Transverse colon (tissue), 4 donors: ENCODE data around the gene NR2C1. TPM values are rescaled to one million over a fixed set of nuclear protein-coding genes. Genes with fewer than 3 reads are reported as not detected.
A peak's percentile ranks its signal among the peaks of the same experiment; 100 is the strongest.
"Not testable (repeated sequence)": the region's sequence is repeated elsewhere in the genome, so short reads cannot be mapped to it uniquely, and the experiment has no call there.

ENCODE experiments used
- DNase-seq: peaks from one replicate; pipeline ENCODE4 v3.0.0-alpha.2; 2019
- H3K27ac ChIP-seq, 4 donors: fragments of 200-600 bp; sonication (generic); 2 replicates each; pipeline ENCODE4 v1.5.1; 2016 to 2018; ENCODE audit warnings: inconsistent platforms in 4 of 4
- H3K27me3 ChIP-seq: fragments of 200-600 bp; sonication (generic); 2 replicates; pipeline ENCODE4 v1.5.1; 2017; ENCODE audit warnings: inconsistent platforms
- H3K36me3 ChIP-seq, 4 donors: fragments of 200-600 bp; sonication (generic); 2 replicates each; pipeline ENCODE4 v1.5.1; 2017 to 2019; ENCODE audit warnings: inconsistent platforms in 4 of 4
- H3K4me1 ChIP-seq, 4 donors: fragments of 200-600 bp; sonication (generic); 2 replicates each; pipeline ENCODE4 v1.5.1; 2017 to 2020; ENCODE audit warnings: inconsistent platforms in 4 of 4
- H3K4me3 ChIP-seq, 4 donors: fragments of 200-600 bp; sonication (generic); 1 replicate in 1 of 4; 2 replicates in 3 of 4; pipeline versions ENCODE4 v1.5.1 to v1.6.1; 2017 to 2019; ENCODE audit warnings: inconsistent platforms in 4 of 4
- H3K9me3 ChIP-seq, 2 donors: fragments of 200-600 bp; sonication (generic); 2 replicates each; pipeline ENCODE4 v1.5.1; 2017 to 2019; ENCODE audit warnings: inconsistent platforms in 2 of 2
- EP300 ChIP-seq: sonication (generic); formaldehyde crosslinking; IDR thresholded peaks from one replicate; pipeline ENCODE4 v1.6.1; 2017; ENCODE audit warnings: antibody characterized with exemption, low read depth
- POLR2A ChIP-seq: fragments of 450-650 bp; IDR thresholded peaks from one replicate; pipeline ENCODE4 v1.6.1; 2016; ENCODE audit warnings: antibody characterized with exemption, mild to moderate bottlenecking, moderate library complexity
- POLR2AphosphoS5 ChIP-seq, 3 donors: sonication (generic); formaldehyde crosslinking; IDR thresholded peaks; one replicate each; pipeline ENCODE4 v1.6.1; 2016; ENCODE audit warnings: antibody characterized with exemption in 3 of 3
- WGBS, 2 donors: methylation state at CpG; one replicate each; pipeline ENCODE4 v1.1.5; 2018; ENCODE audit warnings: low coverage in 1 of 2; 5-methylcytosine and 5-hydroxymethylcytosine counted together
- in situ Hi-C, 4 donors: fragments of 200-750 bp; cut with MboI; loops; one replicate each; pipeline versions ENCODE4 v1.15.0 to v1.15.1; 2017; ENCODE audit warnings: low sequenced_read_pairs in 3 of 4, low pct_ligation_motif_present in 1 of 4, low pct_unique_long_range_greater_than_20kb in 1 of 4
- intact Hi-C: fragments of 100-400 bp; cut with DNase I; formaldehyde crosslinking; loops from one replicate; pipeline ENCODE4 v1.15.1; 2023; ENCODE audit warnings: low total_unique reads
- total RNA-seq, 4 donors: library from RNA; depleted of rRNA; stranded (reverse); fragments of >200 nt; gene quantifications; one replicate each; pipeline ENCODE4 v1.1.0, GENCODE V29; 2016
- TF ChIP-seq, protein P1 (sequence below), 5 experiments: fragments of 200-600 bp in 3 of 5; fragments of 450-650 bp in 2 of 5; sonication (generic) in 3 of 5; IDR thresholded peaks; 1 replicate in 2 of 5; 2 replicates in 3 of 5; pipeline ENCODE4 v1.5.1; 2016 to 2017; ENCODE audit warnings: antibody characterized with exemption in 5 of 5, inconsistent platforms in 3 of 5, mild to moderate bottlenecking in 2 of 5, moderate library complexity in 1 of 5

NR2C1 gene
- total RNA-seq, 4 donors from 2014 or later = 25.1 to 157 (median 46.0) TPM

DNA sequence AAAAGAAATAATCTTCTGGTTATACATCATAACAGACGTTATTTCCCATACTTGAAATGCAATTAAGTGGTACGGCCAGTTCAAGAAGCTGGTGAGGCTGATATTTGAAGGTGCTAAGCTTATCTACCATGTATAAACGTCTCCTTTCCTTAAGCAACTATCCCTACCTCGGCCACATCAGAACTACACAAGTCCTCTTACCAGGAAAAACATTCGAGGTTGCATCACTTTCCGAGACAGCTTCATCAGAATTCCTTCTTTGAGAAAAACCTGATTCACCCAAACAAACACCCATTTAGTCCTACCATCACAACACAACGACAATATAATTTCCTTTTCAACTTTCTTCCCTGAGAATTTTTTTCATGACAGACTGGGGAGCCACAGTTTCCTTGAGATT, 33.9 kb upstream of the NR2C1 start:
- DNase-seq = no peak
- H3K4me1 ChIP-seq = peaks cover 6 to 15% (median 10%) of the 10 kb centered on the region in 4 donors
- peaks cover 0 to 9% (median 2%) of the 10 kb centered on the region in 4 donors for H3K36me3 ChIP-seq
- intact Hi-C loops (no loop called here), in situ Hi-C loops (loop anchor here in 1 of 4 donors (25.0 kb wide), 1 partner anchor 230 kb away; no protein-coding TSS in a partner anchor)
- no peak overlapping the region for H3K4me3 ChIP-seq
- H3K27me3 ChIP-seq = no peaks in the 10 kb centered on the region
- no peaks in the 10 kb centered on the region for H3K9me3 ChIP-seq
- H3K27ac ChIP-seq = no peak overlapping the region
- WGBS, 2 donors = 86 to 88% methylated on average over 7 of the region's 7 CpGs
- TF ChIP-seq POLR2AphosphoS5 (IDR thresholded peaks at IDR 0.05) = no peak

DNA sequence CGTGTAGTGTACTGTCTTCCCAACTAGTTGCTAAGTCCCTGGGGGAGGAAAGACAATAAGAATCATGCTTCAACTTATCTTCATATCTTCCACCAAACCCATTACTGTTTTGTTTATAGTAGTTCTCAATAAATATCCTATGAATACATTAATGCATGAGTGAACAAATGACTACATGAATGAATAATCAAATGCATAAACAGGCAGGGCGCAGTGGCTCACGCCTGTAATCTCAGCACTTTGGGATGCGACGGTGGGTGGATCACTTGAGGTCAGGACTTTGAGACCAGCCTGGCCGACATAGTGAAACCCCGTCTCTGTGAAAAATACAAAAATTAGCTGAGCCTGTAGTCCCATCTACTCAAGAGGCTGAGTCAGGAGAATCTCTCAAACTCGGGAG, 32.1 kb upstream of the NR2C1 start:
- Histone ChIP-seq H3K9me3 (no peaks in the 10 kb centered on the region), H3K27ac (no peak overlapping the region), H3K27me3 (no peaks in the 10 kb centered on the region), H3K4me1 (peaks cover 6 to 15% (median 10%) of the 10 kb centered on the region in 4 donors), H3K4me3 (no peak overlapping the region), H3K36me3 (peaks cover 0 to 9% (median 2%) of the 10 kb centered on the region in 4 donors)
- TF ChIP-seq POLR2A = no peak
- TF ChIP-seq, protein P1, sequence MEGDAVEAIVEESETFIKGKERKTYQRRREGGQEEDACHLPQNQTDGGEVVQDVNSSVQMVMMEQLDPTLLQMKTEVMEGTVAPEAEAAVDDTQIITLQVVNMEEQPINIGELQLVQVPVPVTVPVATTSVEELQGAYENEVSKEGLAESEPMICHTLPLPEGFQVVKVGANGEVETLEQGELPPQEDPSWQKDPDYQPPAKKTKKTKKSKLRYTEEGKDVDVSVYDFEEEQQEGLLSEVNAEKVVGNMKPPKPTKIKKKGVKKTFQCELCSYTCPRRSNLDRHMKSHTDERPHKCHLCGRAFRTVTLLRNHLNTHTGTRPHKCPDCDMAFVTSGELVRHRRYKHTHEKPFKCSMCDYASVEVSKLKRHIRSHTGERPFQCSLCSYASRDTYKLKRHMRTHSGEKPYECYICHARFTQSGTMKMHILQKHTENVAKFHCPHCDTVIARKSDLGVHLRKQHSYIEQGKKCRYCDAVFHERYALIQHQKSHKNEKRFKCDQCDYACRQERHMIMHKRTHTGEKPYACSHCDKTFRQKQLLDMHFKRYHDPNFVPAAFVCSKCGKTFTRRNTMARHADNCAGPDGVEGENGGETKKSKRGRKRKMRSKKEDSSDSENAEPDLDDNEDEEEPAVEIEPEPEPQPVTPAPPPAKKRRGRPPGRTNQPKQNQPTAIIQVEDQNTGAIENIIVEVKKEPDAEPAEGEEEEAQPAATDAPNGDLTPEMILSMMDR (IDR thresholded peaks at IDR 0.05) = no peak
- no peak for TF ChIP-seq POLR2AphosphoS5 (IDR thresholded peaks at IDR 0.05)
- TF ChIP-seq EP300 = no peak
- DNase-seq = no peak
- WGBS, 2 donors = 85 to 86% methylated on average over 4 to 8 of the region's 8 CpGs
- in situ Hi-C loops (loop anchor here in 1 of 4 donors (25.0 kb wide), 1 partner anchor 232 kb away; no protein-coding TSS in a partner anchor), intact Hi-C loops (no loop called here)

DNA sequence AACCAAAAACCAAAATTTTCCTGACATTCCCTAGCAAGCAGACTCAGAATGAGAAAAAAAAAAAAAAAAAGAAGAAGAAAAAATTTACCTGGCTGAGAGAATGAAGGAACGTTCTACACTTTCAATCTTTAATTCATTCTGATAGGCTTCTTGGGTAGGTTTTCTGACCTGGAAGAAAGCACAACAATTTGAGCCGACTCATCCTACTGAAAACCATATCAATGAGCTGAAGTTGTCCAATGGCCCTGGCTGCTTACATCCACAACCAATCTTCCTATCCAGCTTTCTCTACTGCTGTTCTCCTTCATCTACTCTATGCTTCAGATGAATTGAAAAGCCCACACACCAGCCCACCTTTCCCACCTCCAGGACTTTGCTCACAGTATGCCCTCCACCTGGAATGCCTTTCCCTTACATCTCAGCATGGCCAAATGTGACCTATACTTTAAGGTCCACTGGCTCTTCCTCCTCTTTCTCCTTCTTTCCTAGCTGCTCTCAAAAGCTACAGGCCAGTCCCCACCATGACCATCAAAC, 31.6 kb upstream of the NR2C1 start:
- intact Hi-C loops (no loop called here), in situ Hi-C loops (loop anchor here in 1 of 4 donors (25.0 kb wide), 1 partner anchor 232 kb away; no protein-coding TSS in a partner anchor)
- 90 to 100% methylated on average over 2 of the region's 2 CpGs for WGBS, 2 donors
- Histone ChIP-seq H3K4me3 (no peak overlapping the region), H3K27me3 (no peaks in the 10 kb centered on the region), H3K36me3 (peaks cover 0 to 9% (median 2%) of the 10 kb centered on the region in 4 donors), H3K9me3 (no peaks in the 10 kb centered on the region), H3K27ac (no peak overlapping the region), H3K4me1 (peaks cover 6 to 15% (median 10%) of the 10 kb centered on the region in 4 donors)
- TF ChIP-seq POLR2AphosphoS5 (IDR thresholded peaks at IDR 0.05) (no peak), EP300 (no peak), POLR2A (no peak)
- TF ChIP-seq, protein P1 (IDR thresholded peaks at IDR 0.05) = no peak
- no peak for DNase-seq

DNA sequence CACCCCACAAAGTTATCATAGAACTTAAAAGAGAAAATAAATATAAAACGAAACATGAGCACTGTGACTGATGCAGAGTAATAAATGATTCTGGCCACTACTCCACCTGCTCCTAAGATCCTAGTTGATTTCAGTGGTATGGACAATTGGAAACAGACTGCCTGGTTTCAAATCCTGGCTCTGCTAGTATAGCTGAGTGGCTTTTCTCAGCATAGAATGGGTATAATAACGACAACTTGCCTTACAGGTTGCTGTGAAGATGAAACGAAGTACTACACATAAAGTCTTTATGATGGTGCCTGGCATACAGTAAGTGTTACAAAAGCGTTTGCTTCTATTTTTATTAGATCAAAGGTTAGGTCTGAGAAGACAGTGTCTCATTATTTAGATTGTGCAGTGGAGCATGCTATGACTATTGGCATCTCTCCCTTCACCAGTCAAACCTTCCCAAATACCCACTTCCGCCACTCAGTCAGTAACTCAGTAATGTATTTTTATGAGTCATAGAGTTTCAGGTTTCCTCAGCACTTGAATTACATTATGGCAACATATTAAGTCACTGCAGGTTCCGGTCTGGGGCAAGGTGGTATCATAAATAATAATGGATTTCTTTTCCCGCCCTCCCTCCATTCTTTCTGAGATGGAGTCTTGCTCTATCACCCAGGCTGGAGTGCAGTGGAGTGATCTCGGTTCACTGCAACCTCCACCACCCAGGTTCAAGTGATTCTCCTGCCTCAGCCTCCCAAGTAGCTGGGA, 29.7 kb upstream of the NR2C1 start:
- Histone ChIP-seq H3K9me3 (no peaks in the 10 kb centered on the region), H3K27me3 (no peaks in the 10 kb centered on the region), H3K27ac (peak overlapping the region; percentile 53 to 66 (median 60)), H3K36me3 (peaks cover 0 to 5% (median 2%) of the 10 kb centered on the region in 4 donors), H3K4me3 (no peak overlapping the region), H3K4me1 (peaks cover 6 to 15% (median 10%) of the 10 kb centered on the region in 4 donors)
- TF ChIP-seq EP300 (no peak), POLR2AphosphoS5 (IDR thresholded peaks at IDR 0.05) (peak in 2 of 3 donors; percentile 22 to 31)
- TF ChIP-seq, protein P1 (IDR thresholded peaks at IDR 0.05) = no peak
- peak; percentile 19 for DNase-seq
- 33 to 37% methylated on average over 6 to 8 of the region's 8 CpGs for WGBS, 2 donors
- in situ Hi-C loops = loop anchor here in 1 of 4 donors (25.0 kb wide), 1 partner anchor 234 kb away; no protein-coding TSS in a partner anchor
- intact Hi-C loops = no loop called here

DNA sequence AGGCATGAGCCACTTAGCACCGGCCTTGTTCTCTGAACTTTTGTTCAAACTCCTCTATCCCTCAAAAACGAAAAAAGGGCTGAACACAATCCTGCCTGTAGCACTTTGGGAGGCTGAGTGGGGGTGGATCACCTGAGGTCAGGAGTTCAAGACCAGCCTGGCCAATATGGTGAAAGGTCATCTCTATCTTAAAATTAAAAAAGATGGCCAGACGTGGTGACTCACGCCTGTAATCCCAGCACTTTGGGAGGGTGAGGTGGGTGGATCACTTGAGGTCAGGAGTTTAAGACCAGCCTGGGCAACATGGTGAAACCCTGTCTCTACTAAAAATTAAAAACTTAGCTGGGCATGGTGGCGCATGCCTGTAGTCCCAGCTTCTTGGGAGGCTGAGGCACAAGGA, 28.5 kb upstream of the NR2C1 start:
- H3K27me3 ChIP-seq, H3K4me3 ChIP-seq, H3K27ac ChIP-seq, intact Hi-C loops, DNase-seq, H3K9me3 ChIP-seq, H3K36me3 ChIP-seq: not testable (repeated sequence)
- 67 to 95% methylated on average over 1 to 5 of the region's 5 CpGs for WGBS, 2 donors
- H3K4me1 ChIP-seq = peaks cover 6 to 15% (median 12%) of the 10 kb centered on the region in 4 donors
- in situ Hi-C loops = loop anchor here in 1 of 4 donors (25.0 kb wide), 1 partner anchor 235 kb away; no protein-coding TSS in a partner anchor
